PC-3 (cell line): Measurements from ENCODE around the gene LTBP1.

ENCODE experiments used
- EZH2 ChIP-seq: fragments of 300-600 bp; sonication (generic); IDR thresholded peaks from one replicate; pipeline ENCODE4 v1.6.1; 2017; ENCODE audit warnings: antibody characterized with exemption, mild to moderate bottlenecking, low read length; ENCODE audit not compliant: unreplicated experiment
- EZH2phosphoT487 ChIP-seq: fragments of 300-600 bp; sonication (generic); IDR thresholded peaks from 2 replicates; pipeline ENCODE4 v1.6.1; 2018; ENCODE audit warnings: mild to moderate bottlenecking, antibody characterized with exemption, low read length, borderline replicate concordance
- TF ChIP-seq, protein P1 (sequence below): fragments of 300-600 bp; sonication (generic); conservative IDR thresholded peaks from 2 replicates; pipeline ENCODE4 v1.5.1; 2017; ENCODE audit warnings: antibody characterized with exemption, low read depth, mild to moderate bottlenecking, low read length

- TF ChIP-seq, protein P1, sequence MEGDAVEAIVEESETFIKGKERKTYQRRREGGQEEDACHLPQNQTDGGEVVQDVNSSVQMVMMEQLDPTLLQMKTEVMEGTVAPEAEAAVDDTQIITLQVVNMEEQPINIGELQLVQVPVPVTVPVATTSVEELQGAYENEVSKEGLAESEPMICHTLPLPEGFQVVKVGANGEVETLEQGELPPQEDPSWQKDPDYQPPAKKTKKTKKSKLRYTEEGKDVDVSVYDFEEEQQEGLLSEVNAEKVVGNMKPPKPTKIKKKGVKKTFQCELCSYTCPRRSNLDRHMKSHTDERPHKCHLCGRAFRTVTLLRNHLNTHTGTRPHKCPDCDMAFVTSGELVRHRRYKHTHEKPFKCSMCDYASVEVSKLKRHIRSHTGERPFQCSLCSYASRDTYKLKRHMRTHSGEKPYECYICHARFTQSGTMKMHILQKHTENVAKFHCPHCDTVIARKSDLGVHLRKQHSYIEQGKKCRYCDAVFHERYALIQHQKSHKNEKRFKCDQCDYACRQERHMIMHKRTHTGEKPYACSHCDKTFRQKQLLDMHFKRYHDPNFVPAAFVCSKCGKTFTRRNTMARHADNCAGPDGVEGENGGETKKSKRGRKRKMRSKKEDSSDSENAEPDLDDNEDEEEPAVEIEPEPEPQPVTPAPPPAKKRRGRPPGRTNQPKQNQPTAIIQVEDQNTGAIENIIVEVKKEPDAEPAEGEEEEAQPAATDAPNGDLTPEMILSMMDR = no peak
- TF ChIP-seq EZH2 = no peak
- no peak for TF ChIP-seq EZH2phosphoT487
Observed at GRCh38 chr2:33130054-33130447, 183.3 kb downstream of the LTBP1 start.
